ENCODE data around the gene SPTLC3.

- TF ChIP-seq CTCF (IDR thresholded peaks at IDR 0.05; ENCODE audit: poor library complexity, severe bottlenecking) (peak; percentile 75), EZH2 (IDR thresholded peaks at IDR 0.05; ENCODE audit: borderline replicate concordance, insufficient read depth, low read length, poor library complexity, severe bottlenecking) (no peak), EP300 (conservative IDR thresholded peaks at IDR 0.05; ENCODE audit: poor library complexity, severe bottlenecking) (no peak), POLR2AphosphoS5 (IDR thresholded peaks at IDR 0.05) (no peak)
These were observed 42.2 kb upstream of the SPTLC3 start for GRCh38 chr20:12966468-12967085.

Data from neural cell (in vitro differentiated cells).